Activated naive CD4-positive, alpha-beta T cell treated with anti-CD3 and anti-CD28 coated beads, Interleukin-2, amount 10 ng/mL, durations not matched to agents 7 days and 5 days (primary cell): ENCODE results near the gene EPHB4.
A peak's percentile ranks its signal among the peaks of the same experiment; 100 is the strongest.

Source experiments
- CTCF ChIA-PET: fragments of 350-600 bp; sonication (Branson Sonifier 250); formaldehyde crosslinking; loops from one replicate; lab custom pipeline; 2021; ENCODE audit warnings: antibody characterized with exemption; lab: Charles Lee
- DNase-seq: peaks from one replicate; pipeline ENCODE4 v3.0.0-alpha.2; 2020
- H3K27ac Mint-ChIP-seq: one replicate; pipeline ENCODE4 v1.8.0; 2021; ENCODE audit warnings: mild to moderate bottlenecking, moderate library complexity, mixed read lengths
- H3K27me3 Mint-ChIP-seq: one replicate; pipeline ENCODE4 v1.8.0; 2021; ENCODE audit warnings: mild to moderate bottlenecking, mixed read lengths
- H3K36me3 Mint-ChIP-seq: one replicate; pipeline ENCODE4 v1.8.0; 2021; ENCODE audit warnings: mixed read lengths
- H3K4me1 Mint-ChIP-seq: one replicate; pipeline ENCODE4 v1.8.0; 2021; ENCODE audit warnings: mixed read lengths
- H3K4me3 Mint-ChIP-seq: one replicate; pipeline ENCODE4 v1.8.0; 2021; ENCODE audit warnings: mild to moderate bottlenecking, moderate library complexity, mixed read lengths
- H3K9me3 Mint-ChIP-seq: one replicate; pipeline ENCODE4 v1.8.0; 2021; ENCODE audit warnings: mixed read lengths

EPHB4 gene

GRCh38 chr7:100802951-100803350 lies 24.4 kb downstream of the EPHB4 start:
- DNase-seq = no peak
- H3K27me3 Mint-ChIP-seq = peaks cover 44% of the 10 kb centered on the region
- H3K4me1 Mint-ChIP-seq = peaks cover 13% of the 10 kb centered on the region
- CTCF ChIA-PET = interaction anchor here (3.9 to 10.9 kb wide), 2 partner anchors 14 to 49 kb away, joined by 14 to 160 read pairs; partner anchors contain the start of gene SLC12A9
- H3K9me3 Mint-ChIP-seq = no peaks in the 10 kb centered on the region
- H3K27ac Mint-ChIP-seq = no peak overlapping the region
- no peak overlapping the region for H3K4me3 Mint-ChIP-seq
- H3K36me3 Mint-ChIP-seq = no peaks in the 10 kb centered on the region

GRCh38 chr7:100801833-100802568 lies 25.3 kb downstream of the EPHB4 start:
- DNase-seq = no peak
- peaks cover 46% of the 10 kb centered on the region for H3K27me3 Mint-ChIP-seq
- H3K4me3 Mint-ChIP-seq = no peak overlapping the region
- H3K9me3 Mint-ChIP-seq = no peaks in the 10 kb centered on the region
- peaks cover 13% of the 10 kb centered on the region for H3K4me1 Mint-ChIP-seq
- no peak overlapping the region for H3K27ac Mint-ChIP-seq
- no peaks in the 10 kb centered on the region for H3K36me3 Mint-ChIP-seq
- CTCF ChIA-PET = interaction anchor here (1.1 to 10.9 kb wide), 5 partner anchors 15 to 97 kb away, joined by 3 to 160 read pairs (median 3); partner anchors contain the start of gene SLC12A9

GRCh38 chr7:100799037-100799896 lies 28.1 kb downstream of the EPHB4 start:
- peaks cover 47% of the 10 kb centered on the region for H3K27me3 Mint-ChIP-seq
- peaks cover 13% of the 10 kb centered on the region for H3K4me1 Mint-ChIP-seq
- no peak overlapping the region for H3K4me3 Mint-ChIP-seq
- CTCF ChIA-PET = interaction anchor here (0.5 to 10.9 kb wide), 13 partner anchors 9 to 260 kb away, joined by 3 to 160 read pairs (median 3); partner anchors contain the start of genes SLC12A9 and UFSP1
- peak; percentile 74 for DNase-seq
- no peaks in the 10 kb centered on the region for H3K36me3 Mint-ChIP-seq
- peak overlapping the region; percentile 64 for H3K27ac Mint-ChIP-seq
- no peaks in the 10 kb centered on the region for H3K9me3 Mint-ChIP-seq

- no peaks in the 10 kb centered on the region for H3K36me3 Mint-ChIP-seq
- peaks cover 16% of the 10 kb centered on the region for H3K27me3 Mint-ChIP-seq
- H3K27ac Mint-ChIP-seq = no peak overlapping the region
- CTCF ChIA-PET = no interaction called here
- H3K4me3 Mint-ChIP-seq = no peak overlapping the region
- H3K9me3 Mint-ChIP-seq = no peaks in the 10 kb centered on the region
- no peak for DNase-seq
- H3K4me1 Mint-ChIP-seq = peaks cover 4% of the 10 kb centered on the region
These were observed 32.6 kb downstream of the EPHB4 start for GRCh38 chr7:100794741-100795140.

- Mint-ChIP-seq H3K4me3 (no peak overlapping the region), H3K4me1 (no peaks in the 10 kb centered on the region), H3K27me3 (peaks cover 9% of the 10 kb centered on the region), H3K36me3 (no peaks in the 10 kb centered on the region), H3K27ac (no peak overlapping the region), H3K9me3 (no peaks in the 10 kb centered on the region)
- DNase-seq = no peak
- CTCF ChIA-PET = no interaction called here
These were observed 33.3 kb downstream of the EPHB4 start for GRCh38 chr7:100793806-100794660.

- Mint-ChIP-seq H3K27me3 (peaks cover 6% of the 10 kb centered on the region), H3K4me3 (no peak overlapping the region), H3K36me3 (no peaks in the 10 kb centered on the region), H3K4me1 (no peaks in the 10 kb centered on the region), H3K27ac (no peak overlapping the region), H3K9me3 (no peaks in the 10 kb centered on the region)
- DNase-seq = no peak
- CTCF ChIA-PET = interaction anchor here (1.0 kb wide), 1 partner anchor 8 kb away, joined by 3 read pairs; no protein-coding TSS in a partner anchor
These were observed 35.2 kb downstream of the EPHB4 start for GRCh38 chr7:100791881-100792666.

- Mint-ChIP-seq H3K27me3 (peaks cover 29% of the 10 kb centered on the region), H3K36me3 (no peaks in the 10 kb centered on the region), H3K4me3 (no peak overlapping the region), H3K9me3 (no peaks in the 10 kb centered on the region), H3K4me1 (peaks cover 2% of the 10 kb centered on the region), H3K27ac (no peak overlapping the region)
- CTCF ChIA-PET = interaction anchor here (1.4 to 1.8 kb wide), 2 partner anchors 63 to 84 kb away, joined by 4 to 6 read pairs; partner anchors contain the start of genes POP7 and SLC12A9
- DNase-seq = no peak
These were observed 38.3 kb downstream of the EPHB4 start for GRCh38 chr7:100789055-100789454.

- no peaks in the 10 kb centered on the region for H3K9me3 Mint-ChIP-seq
- CTCF ChIA-PET = interaction anchor here (0.8 kb wide), 1 partner anchor 31 kb away, joined by 3 read pairs; no protein-coding TSS in a partner anchor
- no peak overlapping the region for H3K27ac Mint-ChIP-seq
- H3K27me3 Mint-ChIP-seq = peaks cover 33% of the 10 kb centered on the region
- no peak for DNase-seq
- H3K4me3 Mint-ChIP-seq = no peak overlapping the region
- no peaks in the 10 kb centered on the region for H3K36me3 Mint-ChIP-seq
- peaks cover 2% of the 10 kb centered on the region for H3K4me1 Mint-ChIP-seq
These were observed 41.0 kb downstream of the EPHB4 start for GRCh38 chr7:100786323-100786722.

GRCh38 chr7:100785878-100786277 lies 41.4 kb downstream of the EPHB4 start:
- H3K9me3 Mint-ChIP-seq = no peaks in the 10 kb centered on the region
- no peaks in the 10 kb centered on the region for H3K36me3 Mint-ChIP-seq
- no peak overlapping the region for H3K27ac Mint-ChIP-seq
- H3K4me1 Mint-ChIP-seq = peaks cover 2% of the 10 kb centered on the region
- H3K27me3 Mint-ChIP-seq = peaks cover 37% of the 10 kb centered on the region
- CTCF ChIA-PET = interaction anchor here (0.8 kb wide), 1 partner anchor 31 kb away, joined by 3 read pairs; no protein-coding TSS in a partner anchor
- H3K4me3 Mint-ChIP-seq = no peak overlapping the region
- no peak for DNase-seq

GRCh38 chr7:100783804-100784203 lies 43.5 kb downstream of the EPHB4 start:
- H3K4me1 Mint-ChIP-seq = peaks cover 2% of the 10 kb centered on the region
- H3K27me3 Mint-ChIP-seq = peaks cover 37% of the 10 kb centered on the region
- no peaks in the 10 kb centered on the region for H3K36me3 Mint-ChIP-seq
- H3K4me3 Mint-ChIP-seq = no peak overlapping the region
- no peak overlapping the region for H3K27ac Mint-ChIP-seq
- no peak for DNase-seq
- CTCF ChIA-PET = no interaction called here
- no peaks in the 10 kb centered on the region for H3K9me3 Mint-ChIP-seq

GRCh38 chr7:100781255-100781654 lies 46.1 kb downstream of the EPHB4 start:
- no peak for DNase-seq
- Mint-ChIP-seq H3K27ac (no peak overlapping the region), H3K4me3 (no peak overlapping the region), H3K4me1 (peaks cover 2% of the 10 kb centered on the region), H3K9me3 (no peaks in the 10 kb centered on the region), H3K27me3 (peaks cover 32% of the 10 kb centered on the region), H3K36me3 (no peaks in the 10 kb centered on the region)
- CTCF ChIA-PET = interaction anchor here (1.1 kb wide), 1 partner anchor 296 kb away, joined by 3 read pairs; no protein-coding TSS in a partner anchor

- H3K36me3 Mint-ChIP-seq = no peaks in the 10 kb centered on the region
- peaks cover 20% of the 10 kb centered on the region for H3K27me3 Mint-ChIP-seq
- no peaks in the 10 kb centered on the region for H3K9me3 Mint-ChIP-seq
- CTCF ChIA-PET = interaction anchor here (0.6 kb wide), 1 partner anchor 9 kb away, joined by 3 read pairs; no protein-coding TSS in a partner anchor
- no peak for DNase-seq
- no peak overlapping the region for H3K4me3 Mint-ChIP-seq
- no peak overlapping the region for H3K27ac Mint-ChIP-seq
- no peaks in the 10 kb centered on the region for H3K4me1 Mint-ChIP-seq
These were observed 48.0 kb downstream of the EPHB4 start for GRCh38 chr7:100779359-100779758.
